GM12878 (cell line): ENCODE measurements around the gene MRAS. TPM values are rescaled to one million over a fixed set of nuclear protein-coding genes. Genes with fewer than 3 reads are reported as not detected.

ENCODE experiments used
- ATAC-seq: fragments of 200-7000 bp; cut with Tn5 transposase; 3 replicates; pipeline ENCODE4 v1.9.1; 2020; ENCODE audit warnings: mild to moderate bottlenecking, moderate library complexity
- BruUV-seq: library from RNA; stranded (reverse); fragments of 400-500 nt; replicated peaks from 2 replicates; lab custom pipeline; 2021; lab: Mats Ljungman, UMichigan
- CTCF ChIA-PET: fragments of 300-600 bp; sonication (Branson Sonifier 250); formaldehyde crosslinking; extraction: SDS; loops from one replicate; lab custom pipeline; 2021; ENCODE audit warnings: inconsistent platforms; lab: Yijun Ruan, JAX
- POLR2A ChIA-PET: fragments of 350-600 bp; formaldehyde crosslinking; extraction: SDS; loops from one replicate; lab custom pipeline; 2021; ENCODE audit warnings: inconsistent platforms; lab: Charles Lee
- RAD21 ChIA-PET: fragments of 300-600 bp; sonication (Branson Sonifier 250); formaldehyde crosslinking; loops from one replicate; lab custom pipeline; 2023; ENCODE audit warnings: antibody characterized with exemption; ENCODE audit not compliant: unreplicated experiment; lab: Charles Lee
- SMC1A ChIA-PET: fragments of 300-600 bp; sonication (Branson Sonifier 250); formaldehyde crosslinking; loops from one replicate; lab custom pipeline; 2023; ENCODE audit not compliant: unreplicated experiment, uncharacterized antibody; lab: Charles Lee
- DNase-seq: peaks from one replicate; pipeline ENCODE4 v3.0.0-alpha.2; 2011; ENCODE audit warnings: low read depth, low spot score
- FAIRE-seq: peaks from 3 replicates; lab custom pipeline; 2011; peaks lifted over from hg19 to GRCh38; lab: Jason Lieb, UNC
- H2AFZ ChIP-seq: 2 replicates; pipeline ENCODE4 v1.6.0; 2011; ENCODE audit warnings: low read depth, low read length, control low read depth; ENCODE audit not compliant: control insufficient read depth
- H3K27ac ChIP-seq: 2 replicates; pipeline ENCODE4 v1.5.1; 2011; ENCODE audit warnings: control low read depth; ENCODE audit not compliant: control insufficient read depth, insufficient read depth
- H3K27me3 ChIP-seq, 2 experiments: replicated peaks in 1 of 2; 2 replicates each; pipeline versions ENCODE4 v1.6.0 to v1.6.1; 2011; ENCODE audit warnings: low read length in 1 of 2; ENCODE audit not compliant: control insufficient read depth in 2 of 2, insufficient read depth in 2 of 2
- H3K36me3 ChIP-seq, 2 experiments: 2 replicates each; pipeline ENCODE4 v1.5.1; 2011; ENCODE audit warnings: low read length in 1 of 2; ENCODE audit not compliant: control insufficient read depth in 2 of 2, insufficient read depth in 2 of 2
- H3K4me1 ChIP-seq: 2 replicates; pipeline ENCODE4 v1.6.1; 2011; ENCODE audit warnings: mild to moderate bottlenecking, low read length, moderate library complexity, mixed read lengths; ENCODE audit not compliant: control insufficient read depth, insufficient read depth
- H3K4me2 ChIP-seq: 2 replicates; pipeline ENCODE4 v1.6.0; 2011; ENCODE audit warnings: control low read depth; ENCODE audit not compliant: control insufficient read depth, insufficient read depth
- H3K4me3 ChIP-seq: fragments of 200-600 bp; sonication (generic); 2 replicates; pipeline ENCODE4 v1.5.1; 2016
- H3K79me2 ChIP-seq: 2 replicates; pipeline ENCODE4 v1.6.0; 2011; ENCODE audit warnings: low read length; ENCODE audit not compliant: control insufficient read depth, insufficient read depth
- H3K9ac ChIP-seq: 2 replicates; pipeline ENCODE4 v1.8.0; 2011; ENCODE audit warnings: low read length, control low read depth, mixed read lengths; ENCODE audit not compliant: control insufficient read depth, insufficient read depth
- H3K9me3 ChIP-seq: replicated peaks from 3 replicates; pipeline ENCODE4 v1.5.1; 2011; ENCODE audit warnings: mild to moderate bottlenecking, low read length; ENCODE audit not compliant: control insufficient read depth, insufficient read depth
- H4K20me1 ChIP-seq: 2 replicates; pipeline ENCODE4 v1.6.0; 2011; ENCODE audit not compliant: control insufficient read depth, insufficient read depth
- EP300 ChIP-seq, 2 experiments: fragments of 150-350 bp in 1 of 2; IDR thresholded peaks; 2 replicates each; pipeline ENCODE4 v1.6.1; 2011 to 2012; ENCODE audit warnings: low read depth in 2 of 2, low read length in 2 of 2, borderline replicate concordance in 1 of 2, improper control_type of control experiment in 1 of 2, inconsistent platforms in 1 of 2; ENCODE audit not compliant: control insufficient read depth in 1 of 2
- KLF5 ChIP-seq: fragments of 450-650 bp; IDR thresholded peaks from 2 replicates; pipeline ENCODE4 v1.6.1; 2014; ENCODE audit warnings: mild to moderate bottlenecking; ENCODE audit not compliant: partially characterized antibody
- POLR2A ChIP-seq: IDR thresholded peaks from 2 replicates; pipeline ENCODE4 v1.6.1; 2011; ENCODE audit warnings: low read depth, mild to moderate bottlenecking, low read length
- WGBS: methylation state at CpG from one replicate; pipeline ENCODE4 v1.1.6; 2016; ENCODE audit warnings: low lambda C conversion rate; ENCODE audit not compliant: insufficient replicate concordance, insufficient coverage; ENCODE audit errors: missing lambda C conversion rate; 5-methylcytosine and 5-hydroxymethylcytosine counted together
- in situ Hi-C: fragments of 300-500 bp; cut with MboI; formaldehyde crosslinking; loops from 9 replicates; pipeline ENCODE4 v1.14.3; 2018; ENCODE audit warnings: mixed read lengths
- intact Hi-C: fragments of 100-400 bp; cut with micrococcal nuclease; formaldehyde crosslinking; loops from one replicate; pipeline ENCODE4 v1.14.2; 2022; ENCODE audit not compliant: unreplicated experiment
- polyA plus RNA-seq, 11 experiments: library from polyadenylated mRNA; depleted of rRNA in 4 of 11; unstranded in 6 of 11; stranded (reverse) in 5 of 11; fragments of >200 nt; fragmentation: Nextera tagmentation in 4 of 11; fragmentation: Illumina TruSeq in 1 of 11; extraction: Ambion mirVana in 4 of 11; extraction: Trizol in 1 of 11; gene quantifications; 1 replicate in 1 of 11; 2 replicates in 10 of 11; pipeline versions ENCODE4 v1.2.1 to v1.2.3, GENCODE V29; 2011 to 2016; ENCODE audit warnings: inconsistent platforms in 2 of 11, missing spikeins in 2 of 11, low read depth in 1 of 11
- total RNA-seq, 4 experiments: library from RNA; depleted of rRNA in 3 of 4; stranded (reverse); fragments of >200 nt in 3 of 4; fragmentation: Illumina TruSeq in 1 of 4; extraction: Trizol in 1 of 4; gene quantifications; 2 replicates each; pipeline versions ENCODE4 v1.2.1 to v1.2.3, GENCODE V29; 2013 to 2021
- TF ChIP-seq, protein P1 (sequence below): fragments of 150-350 bp; IDR thresholded peaks from 2 replicates; pipeline ENCODE4 v1.6.1; 2014; ENCODE audit warnings: mild to moderate bottlenecking, low read depth, low read length
- TF ChIP-seq, protein P2 (sequence below): fragments of 450-650 bp; IDR thresholded peaks from 2 replicates; pipeline ENCODE4 v1.6.1; 2017; ENCODE audit warnings: borderline replicate concordance

The MRAS gene
- total and polyA plus RNA-seq, 10 of the 15 experiments (the other 5 are each of a cell fraction or from before 2014, with no cell fraction given) = 0.01 to 0.44 (median 0.17) TPM; not detected in 6

DNA sequence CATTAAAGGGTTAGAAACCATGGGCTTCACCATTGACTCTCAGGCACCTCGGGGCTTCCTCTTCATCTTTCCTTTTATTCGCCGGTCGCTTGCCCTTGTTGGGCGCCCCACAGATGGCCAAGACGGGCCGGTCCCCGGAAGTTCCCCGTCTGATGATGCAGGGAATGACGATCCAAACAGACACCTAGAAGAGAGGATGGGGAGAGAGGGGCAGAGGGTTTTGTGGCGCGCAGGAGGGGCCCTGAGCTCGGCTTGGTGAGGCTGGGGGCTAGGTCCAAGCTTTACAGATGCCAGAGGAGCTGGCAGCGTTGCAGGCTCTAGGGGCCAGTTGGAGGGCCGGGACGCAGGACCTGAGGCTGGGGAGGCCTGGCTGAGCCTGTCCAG, 85.5 kb downstream of the MRAS start (continued):
- TF ChIP-seq, protein P1, sequence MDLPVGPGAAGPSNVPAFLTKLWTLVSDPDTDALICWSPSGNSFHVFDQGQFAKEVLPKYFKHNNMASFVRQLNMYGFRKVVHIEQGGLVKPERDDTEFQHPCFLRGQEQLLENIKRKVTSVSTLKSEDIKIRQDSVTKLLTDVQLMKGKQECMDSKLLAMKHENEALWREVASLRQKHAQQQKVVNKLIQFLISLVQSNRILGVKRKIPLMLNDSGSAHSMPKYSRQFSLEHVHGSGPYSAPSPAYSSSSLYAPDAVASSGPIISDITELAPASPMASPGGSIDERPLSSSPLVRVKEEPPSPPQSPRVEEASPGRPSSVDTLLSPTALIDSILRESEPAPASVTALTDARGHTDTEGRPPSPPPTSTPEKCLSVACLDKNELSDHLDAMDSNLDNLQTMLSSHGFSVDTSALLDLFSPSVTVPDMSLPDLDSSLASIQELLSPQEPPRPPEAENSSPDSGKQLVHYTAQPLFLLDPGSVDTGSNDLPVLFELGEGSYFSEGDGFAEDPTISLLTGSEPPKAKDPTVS = no peak
- TF ChIP-seq, protein P2, sequence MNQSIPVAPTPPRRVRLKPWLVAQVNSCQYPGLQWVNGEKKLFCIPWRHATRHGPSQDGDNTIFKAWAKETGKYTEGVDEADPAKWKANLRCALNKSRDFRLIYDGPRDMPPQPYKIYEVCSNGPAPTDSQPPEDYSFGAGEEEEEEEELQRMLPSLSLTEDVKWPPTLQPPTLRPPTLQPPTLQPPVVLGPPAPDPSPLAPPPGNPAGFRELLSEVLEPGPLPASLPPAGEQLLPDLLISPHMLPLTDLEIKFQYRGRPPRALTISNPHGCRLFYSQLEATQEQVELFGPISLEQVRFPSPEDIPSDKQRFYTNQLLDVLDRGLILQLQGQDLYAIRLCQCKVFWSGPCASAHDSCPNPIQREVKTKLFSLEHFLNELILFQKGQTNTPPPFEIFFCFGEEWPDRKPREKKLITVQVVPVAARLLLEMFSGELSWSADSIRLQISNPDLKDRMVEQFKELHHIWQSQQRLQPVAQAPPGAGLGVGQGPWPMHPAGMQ = no peak
- no peak for TF ChIP-seq KLF5

DNA sequence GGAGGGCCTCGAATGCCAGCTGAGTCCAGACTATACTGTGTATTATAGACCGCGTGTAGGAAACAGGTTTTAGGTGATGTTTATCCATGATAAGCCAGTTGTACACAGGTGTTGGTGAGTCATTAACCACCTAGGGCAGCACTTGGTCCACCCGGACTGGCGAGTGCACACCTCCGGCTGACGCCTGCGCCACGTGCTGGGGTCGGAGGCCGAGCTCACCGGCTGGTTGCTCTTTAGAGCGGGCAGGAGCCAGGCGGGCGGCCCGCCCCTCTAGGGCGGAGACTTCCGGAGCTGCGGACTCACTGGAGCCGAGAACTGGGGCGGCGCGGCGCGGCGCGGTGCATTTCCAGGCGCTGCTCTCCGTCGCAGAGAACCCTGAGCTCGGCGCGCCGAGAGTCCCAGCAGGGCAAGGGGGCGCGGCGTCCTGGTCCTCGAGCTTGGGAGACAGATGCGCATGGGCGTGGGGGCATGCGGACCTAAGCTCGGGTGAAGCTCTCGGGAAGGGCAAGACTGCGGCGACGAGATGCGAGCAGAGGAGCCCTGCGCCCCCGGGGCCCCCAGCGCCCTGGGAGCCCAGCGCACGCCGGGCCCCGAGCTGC, 86.0 kb downstream of the MRAS start, which contains the start of gene ESYT3:
TSS of gene ESYT3 (plus strand) at position 341 of the 599 bp plus-strand sequence. CDS start at position 524, 183 bp downstream.
- CTCF ChIA-PET = interaction anchor here (0.6 to 1.0 kb wide), 2 partner anchors 11 to 225 kb away, joined by 3 read pairs; no protein-coding TSS in a partner anchor
- ATAC-seq = peak; percentile 60
- DNase-seq = no peak
- H3K4me1 ChIP-seq = no peaks in the 10 kb centered on the region
- H3K4me3 ChIP-seq = no peak within 1 kb of the TSS
- 30% methylated on average over 54 of the region's 54 CpGs for WGBS
- no peak for FAIRE-seq
- H3K9me3 ChIP-seq = no peaks in the 10 kb centered on the region
- in situ Hi-C loops = no loop called here
- H3K27me3 ChIP-seq = peaks cover 14 to 15% of the 10 kb centered on the region in 2 experiments
- intact Hi-C loops = no loop called here
- no peak within 1 kb of the TSS for H3K27ac ChIP-seq
- TF ChIP-seq EP300 (IDR thresholded peaks at IDR 0.05; ENCODE audit: borderline replicate concordance in 1 of 2, control insufficient read depth in 1 of 2, low read depth in 2 of 2, low read length in 2 of 2) (no peak), POLR2A (peak; percentile 29; the same call in 1 of the 2 replicates)
- TF ChIP-seq, all 136 proteins: peak for 1
- Histone ChIP-seq H2AFZ (no peak within 1 kb of the TSS), H3K36me3 (no peaks in the 10 kb centered on the region), H4K20me1 (no peaks in the 10 kb centered on the region), H3K9ac (no peak within 1 kb of the TSS), H3K79me2 (no peaks in the 10 kb centered on the region), H3K4me2 (peak within 1 kb of the TSS; percentile 64; the same call in 1 of the 2 replicates)
- ChIA-PET SMC1A (no interaction called here), RAD21 (no interaction called here), POLR2A (no interaction called here)
- no TSS peak for BruUV-seq
